Measurements from ENCODE around the gene ATF4.

ATF4 gene, protein sequence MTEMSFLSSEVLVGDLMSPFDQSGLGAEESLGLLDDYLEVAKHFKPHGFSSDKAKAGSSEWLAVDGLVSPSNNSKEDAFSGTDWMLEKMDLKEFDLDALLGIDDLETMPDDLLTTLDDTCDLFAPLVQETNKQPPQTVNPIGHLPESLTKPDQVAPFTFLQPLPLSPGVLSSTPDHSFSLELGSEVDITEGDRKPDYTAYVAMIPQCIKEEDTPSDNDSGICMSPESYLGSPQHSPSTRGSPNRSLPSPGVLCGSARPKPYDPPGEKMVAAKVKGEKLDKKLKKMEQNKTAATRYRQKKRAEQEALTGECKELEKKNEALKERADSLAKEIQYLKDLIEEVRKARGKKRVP

DNA sequence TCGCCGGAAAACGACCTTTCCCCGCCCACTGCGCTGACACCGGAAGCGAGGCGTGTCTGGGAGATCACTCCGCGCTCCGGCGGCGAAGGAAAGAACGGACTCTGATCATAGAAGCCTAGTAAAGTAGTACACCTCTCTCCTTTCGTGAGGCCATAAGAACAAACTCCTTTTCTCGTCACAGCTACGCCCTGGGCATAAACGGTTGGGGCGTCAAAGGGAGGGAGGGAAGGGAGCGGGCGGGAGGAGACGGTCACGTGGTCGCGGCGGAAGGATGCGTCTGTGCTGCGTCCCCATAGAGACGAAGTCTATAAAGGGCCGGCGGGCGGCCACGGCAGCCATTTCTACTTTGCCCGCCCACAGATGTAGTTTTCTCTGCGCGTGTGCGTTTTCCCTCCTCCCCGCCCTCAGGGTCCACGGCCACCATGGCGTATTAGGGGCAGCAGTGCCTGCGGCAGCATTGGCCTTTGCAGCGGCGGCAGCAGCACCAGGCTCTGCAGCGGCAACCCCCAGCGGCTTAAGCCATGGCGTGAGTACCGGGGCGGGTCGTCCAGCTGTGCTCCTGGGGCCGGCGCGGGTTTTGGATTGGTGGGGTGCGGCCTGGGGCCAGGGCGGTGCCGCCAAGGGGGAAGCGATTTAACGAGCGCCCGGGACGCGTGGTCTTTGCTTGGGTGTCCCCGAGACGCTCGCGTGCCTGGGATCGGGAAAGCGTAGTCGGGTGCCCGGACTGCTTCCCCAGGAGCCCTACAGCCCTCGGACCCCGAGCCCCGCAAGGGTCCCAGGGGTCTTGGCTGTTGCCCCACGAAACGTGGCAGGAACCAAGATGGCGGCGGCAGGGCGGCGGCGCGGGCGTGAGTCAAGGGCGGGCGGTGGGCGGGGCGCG, at the start of gene ATF4:
ATF4 (plus strand) TSS at position 337 of the 880 bp plus-strand sequence. CDS start 884 bp downstream, outside the sequence.
- DNase-seq, result peak; percentile 98

GRCh38 chr22:39471381-39472141, 48.8 kb upstream of the ATF4 start:
- peak; percentile 26 for DNase-seq

- DNase-seq, result no peak
Observed at GRCh38 chr22:39472570-39473556, 47.5 kb upstream of the ATF4 start.

DNA sequence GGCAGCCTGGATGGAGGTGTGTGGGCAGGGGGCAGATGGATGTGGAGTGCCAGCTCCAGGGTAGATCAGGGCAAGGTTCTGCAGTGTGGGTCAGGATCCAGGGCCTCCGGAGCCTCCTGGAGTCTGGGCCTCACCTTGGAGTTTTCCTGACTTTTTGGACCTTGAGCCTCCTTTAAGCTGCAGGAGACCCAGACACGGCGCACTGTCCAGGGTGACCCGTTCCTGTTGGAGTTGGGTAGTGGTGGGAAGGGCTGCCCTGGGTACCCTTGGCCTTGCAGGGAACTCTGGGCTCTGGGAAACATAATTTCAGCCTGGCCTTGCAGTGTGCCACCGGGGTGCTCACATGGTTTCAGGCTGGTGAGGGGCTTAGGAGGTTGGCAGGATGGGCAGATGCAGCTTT, 46.5 kb upstream of the ATF4 start:
- DNase-seq, result no peak

DNA sequence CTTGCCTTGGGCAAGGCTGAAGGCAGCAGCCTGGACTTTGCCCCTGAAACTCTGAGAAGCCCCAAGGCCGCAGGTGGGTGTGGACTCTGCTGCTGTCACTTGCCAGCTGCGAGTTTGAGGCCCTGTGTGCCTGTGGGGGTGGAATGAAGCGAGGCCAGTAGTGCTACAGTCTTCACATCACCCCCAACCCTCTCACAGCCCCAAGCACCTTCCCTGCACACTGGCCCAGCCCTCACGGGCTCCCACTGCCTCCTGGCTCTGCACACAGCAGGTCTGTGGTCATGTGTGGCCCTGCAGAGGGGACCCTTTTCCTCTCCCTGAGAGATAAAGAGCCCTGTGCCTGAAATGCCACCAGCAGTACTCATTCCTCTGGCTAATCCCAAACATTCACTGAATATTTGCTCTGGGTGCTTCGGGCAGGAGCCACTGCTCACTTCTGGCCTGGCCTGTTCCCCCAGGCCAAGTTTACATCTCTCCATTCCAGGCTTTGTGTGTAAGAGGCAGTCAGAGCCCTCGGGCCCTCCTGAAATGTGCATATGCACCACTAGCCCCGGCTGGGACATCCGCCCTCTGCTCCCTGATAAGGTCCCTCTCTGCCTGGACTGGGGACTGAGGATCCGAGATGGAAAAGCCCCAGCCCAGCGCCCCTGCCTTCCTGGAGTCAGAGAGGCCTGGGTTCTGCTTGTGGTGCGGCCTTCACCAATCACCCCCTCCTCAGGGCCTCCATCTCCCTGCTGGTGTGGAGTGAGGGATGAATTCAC, 45.8 kb upstream of the ATF4 start:
- DNase-seq, result no peak

DNA sequence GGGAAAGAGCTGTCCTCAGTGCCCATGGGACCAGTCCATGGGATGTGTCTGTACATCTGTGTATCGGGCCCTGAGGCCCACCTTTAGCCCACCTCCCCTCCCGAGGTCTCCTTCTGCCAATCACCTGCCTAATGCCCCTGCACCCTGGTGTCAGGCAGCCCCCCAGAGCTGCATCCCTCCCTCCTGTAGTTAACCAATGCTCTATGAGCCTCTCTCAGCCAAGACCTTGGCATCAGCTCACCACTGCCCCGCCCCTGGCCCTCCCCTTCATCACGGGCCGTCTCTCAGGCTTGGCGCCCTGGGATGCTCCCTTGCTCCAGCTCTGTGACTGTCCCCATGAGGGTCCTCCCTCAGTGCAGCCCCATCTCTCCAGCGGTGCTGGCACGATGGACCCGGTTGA, 45.0 kb upstream of the ATF4 start:
- no peak for DNase-seq

- DNase-seq, result no peak
Observed at GRCh38 chr22:39475902-39476301, 44.5 kb upstream of the ATF4 start.

- no peak for DNase-seq
Observed at GRCh38 chr22:39476664-39477063, 43.7 kb upstream of the ATF4 start.

DNA sequence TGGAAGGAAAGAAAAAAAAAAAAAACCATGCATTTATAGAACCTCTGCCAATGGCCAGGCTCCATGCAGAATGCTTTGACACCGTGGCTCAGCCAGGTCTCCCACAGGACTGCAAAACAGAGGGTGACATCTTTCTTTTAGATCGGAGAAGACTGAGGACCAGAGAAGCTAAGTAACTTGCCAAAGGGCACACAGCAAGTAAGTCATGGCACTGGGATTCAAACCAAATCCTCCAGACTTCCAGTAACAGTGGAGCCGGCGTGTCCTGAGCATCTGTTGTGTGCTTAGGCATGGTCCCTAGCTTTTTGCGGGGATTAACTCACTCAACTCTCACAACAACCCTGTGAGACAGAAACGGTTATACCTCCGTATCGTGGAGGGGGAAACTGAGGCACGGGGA, 42.8 kb upstream of the ATF4 start:
- DNase-seq, result no peak

GRCh38 chr22:39478441-39478850, 41.9 kb upstream of the ATF4 start:
- no peak for DNase-seq

DNA sequence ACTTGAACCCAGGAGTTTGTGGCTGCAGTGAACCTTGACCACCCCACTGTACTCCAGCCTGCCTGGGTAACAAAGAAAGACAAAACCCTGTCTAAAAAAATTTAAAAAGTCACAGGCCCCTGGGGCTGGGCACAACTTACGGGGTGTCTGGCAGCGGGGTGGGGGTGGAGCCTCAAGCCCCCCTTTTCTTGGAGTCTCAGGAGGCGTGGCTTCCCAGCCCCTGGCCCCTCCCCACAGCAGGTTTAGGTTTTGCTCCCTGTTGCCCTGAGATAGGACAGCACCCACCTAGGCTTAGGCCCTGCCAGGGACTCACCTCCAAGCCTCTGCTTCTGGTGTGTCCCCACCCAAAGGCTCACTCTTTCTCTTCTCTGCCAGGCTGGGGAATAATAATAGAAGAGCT, 41.1 kb upstream of the ATF4 start:
- DNase-seq, result no peak

- no peak for DNase-seq
Observed at GRCh38 chr22:39480557-39480956, 39.8 kb upstream of the ATF4 start.

- DNase-seq, result no peak
Observed at GRCh38 chr22:39481054-39481453, 39.3 kb upstream of the ATF4 start.

DNA sequence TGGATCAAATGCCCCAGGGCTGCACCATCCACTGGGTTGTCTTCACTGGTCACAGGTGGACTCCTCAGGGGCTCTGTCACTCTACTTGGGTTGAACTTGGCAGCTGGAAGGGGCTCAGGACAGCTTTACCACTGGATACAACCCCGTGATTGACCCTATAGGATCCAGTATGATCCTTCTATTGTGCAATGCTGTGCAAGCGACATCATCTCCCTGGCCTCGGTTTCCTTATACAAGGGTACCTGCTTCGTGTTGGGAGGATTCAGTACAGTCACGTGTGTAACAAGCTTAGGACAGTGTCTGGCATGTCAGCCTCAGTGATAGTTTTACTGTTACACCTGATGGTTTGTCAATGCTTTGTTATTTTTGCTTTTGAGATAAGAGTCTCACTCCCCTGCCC, 38.8 kb upstream of the ATF4 start:
- no peak for DNase-seq

DNA sequence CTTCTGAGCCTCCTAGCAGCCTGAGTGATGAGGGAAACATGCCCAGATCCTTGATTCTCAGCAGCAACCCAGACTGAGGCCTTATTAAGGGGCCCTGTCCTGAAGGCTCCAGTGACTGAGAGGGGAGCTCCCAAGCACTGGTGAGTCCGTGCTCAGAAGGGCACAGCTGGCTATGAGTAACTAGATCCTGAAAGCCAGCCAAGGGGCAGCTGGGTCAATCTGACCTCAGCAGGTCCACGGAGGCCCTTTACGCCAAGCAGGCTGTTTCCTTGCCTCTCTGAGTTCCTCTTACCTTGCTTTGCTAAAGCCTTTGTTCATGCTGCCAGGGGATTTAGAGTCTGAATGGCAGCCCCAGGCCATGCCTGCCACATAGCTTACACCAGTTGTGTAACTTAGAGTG, 37.6 kb upstream of the ATF4 start:
- DNase-seq, result no peak

DNA sequence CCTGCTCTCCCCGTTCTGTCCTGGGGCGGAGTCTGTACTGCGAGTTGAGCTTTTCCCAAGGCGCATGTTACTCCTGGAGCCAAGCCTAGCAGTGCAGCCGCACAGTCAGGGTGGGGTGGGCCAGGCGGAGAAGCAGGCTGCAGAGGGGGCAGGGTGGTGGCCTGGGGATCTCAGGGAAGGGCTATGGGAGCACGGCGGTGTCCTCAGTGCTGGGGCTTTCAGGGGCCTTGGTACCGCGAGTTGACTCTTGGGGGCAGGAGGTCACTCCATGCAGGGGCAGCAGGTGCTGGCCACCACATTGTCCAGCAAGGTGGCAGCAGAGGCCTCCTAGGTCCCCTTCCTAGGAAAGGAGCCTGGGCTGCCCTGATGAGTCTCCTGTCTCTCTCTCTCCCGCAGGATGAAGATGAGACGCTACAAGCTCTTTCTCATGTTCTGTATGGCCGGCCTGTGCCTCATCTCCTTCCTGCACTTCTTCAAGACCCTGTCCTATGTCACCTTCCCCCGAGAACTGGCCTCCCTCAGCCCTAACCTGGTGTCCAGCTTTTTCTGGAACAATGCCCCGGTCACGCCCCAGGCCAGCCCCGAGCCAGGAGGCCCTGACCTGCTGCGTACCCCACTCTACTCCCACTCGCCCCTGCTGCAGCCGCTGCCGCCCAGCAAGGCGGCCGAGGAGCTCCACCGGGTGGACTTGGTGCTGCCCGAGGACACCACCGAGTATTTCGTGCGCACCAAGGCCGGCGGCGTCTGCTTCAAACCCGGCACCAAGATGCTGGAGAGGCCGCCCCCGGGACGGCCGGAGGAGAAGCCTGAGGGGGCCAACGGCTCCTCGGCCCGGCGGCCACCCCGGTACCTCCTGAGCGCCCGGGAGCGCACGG, 33.2 kb upstream of the ATF4 start:
- DNase-seq, result no peak

- no peak for DNase-seq
Observed at GRCh38 chr22:39487826-39488520, 32.4 kb upstream of the ATF4 start.

- DNase-seq, result no peak
Observed at GRCh38 chr22:39488563-39489083, 31.7 kb upstream of the ATF4 start.

Data from CD4-positive, alpha-beta T cell treated with Interleukin-17A for 1 hour (primary cell).